NCI-H146 treated with DMSO at 0.1 percent for 48 hours (cell line): ENCODE measurements around the gene ZNF789.
A peak's percentile ranks its signal among the peaks of the same experiment; 100 is the strongest.
"Not testable (repeated sequence)": the region's sequence is repeated elsewhere in the genome, so short reads cannot be mapped to it uniquely, and the experiment has no call there.

Source experiments
- DNase-seq: peaks from one replicate; lab custom pipeline; 2025; ENCODE audit not compliant: unreplicated experiment; lab: John Stamatoyannopoulos, UW

ZNF789 gene

DNA sequence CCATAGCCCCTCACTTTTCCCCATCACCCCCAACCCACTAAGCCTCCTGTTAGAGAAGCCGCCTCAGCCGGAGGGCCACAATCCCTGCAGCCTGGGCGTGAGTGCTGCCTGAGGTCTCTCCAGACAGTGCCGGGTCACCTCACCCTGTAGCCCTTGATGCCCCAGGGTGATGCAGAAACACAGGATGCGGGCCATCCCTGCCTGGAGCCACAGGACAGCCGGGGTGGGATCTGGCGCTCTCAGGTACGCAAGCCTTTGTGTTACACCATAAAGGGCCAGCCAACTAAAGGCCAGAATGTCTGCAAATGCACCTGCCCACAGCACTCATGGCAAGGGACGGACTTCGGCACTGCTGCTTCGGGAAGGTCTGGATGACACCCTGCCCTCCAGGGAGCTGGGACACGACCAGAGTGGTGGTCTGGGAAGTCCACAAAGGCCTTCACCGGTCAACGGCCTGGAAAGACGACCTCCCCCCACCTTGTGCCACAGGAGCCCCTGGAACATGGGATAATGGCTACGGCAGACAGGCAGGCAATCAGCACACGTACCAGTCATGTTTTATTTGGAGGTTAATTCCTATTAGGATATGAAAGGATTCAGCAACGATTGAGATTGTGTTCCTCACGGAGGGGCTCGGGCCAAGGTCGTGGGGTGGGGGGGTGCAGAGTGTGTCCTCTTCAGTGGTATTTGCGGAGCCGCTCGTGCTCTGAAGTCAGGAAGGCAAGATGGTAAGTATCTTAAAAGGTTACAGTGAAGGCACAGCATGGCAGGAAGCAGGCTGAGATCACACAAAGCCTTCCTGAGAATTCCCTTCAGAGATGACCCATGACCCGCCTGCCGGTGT is 14.8 kb upstream of the ZNF789 start:
- no peak for DNase-seq

DNA sequence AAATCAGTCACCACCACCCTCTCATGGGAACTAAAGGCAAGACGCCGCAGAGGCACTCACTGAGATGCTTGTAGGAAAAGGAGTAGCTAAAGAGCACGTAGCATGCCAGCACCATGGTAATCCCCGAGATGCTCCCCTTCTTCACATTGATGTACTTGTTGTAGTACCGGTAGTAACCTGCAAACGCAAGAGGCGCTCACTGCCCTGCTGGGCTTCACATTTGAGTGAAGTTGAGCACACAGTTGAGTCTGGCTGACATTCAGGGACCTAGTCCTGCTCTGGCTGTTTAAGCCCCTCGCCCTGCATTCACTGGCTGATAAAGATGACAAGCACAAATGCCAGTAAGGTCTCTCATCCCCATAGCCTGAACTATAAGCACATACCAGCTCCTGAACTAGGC is 13.6 kb upstream of the ZNF789 start:
- no peak for DNase-seq

GRCh38 chr7:99460651-99461050 is 12.0 kb upstream of the ZNF789 start:
- no peak for DNase-seq

DNA sequence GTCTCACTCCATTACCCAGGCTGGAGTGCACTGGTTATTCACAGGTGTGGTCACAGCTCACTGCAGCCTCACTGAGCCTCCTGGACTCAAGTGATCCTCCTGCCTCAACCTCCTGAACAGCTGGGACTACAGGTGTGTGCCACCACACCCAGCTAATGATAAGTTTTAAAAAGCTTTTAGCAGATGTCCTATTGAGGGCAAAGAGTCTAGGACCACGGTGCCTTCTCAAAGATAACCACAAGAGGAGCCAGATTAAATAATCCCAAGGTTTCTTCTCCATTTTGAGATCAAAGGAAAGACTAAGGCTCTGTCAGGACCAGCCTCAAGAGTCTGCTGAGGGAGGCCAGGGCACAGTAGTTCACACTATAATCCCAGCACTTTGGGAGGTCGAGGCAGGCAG is 11.5 kb upstream of the ZNF789 start:
- no peak for DNase-seq

GRCh38 chr7:99465421-99465768 is 7.3 kb upstream of the ZNF789 start:
- no peak for DNase-seq

DNA sequence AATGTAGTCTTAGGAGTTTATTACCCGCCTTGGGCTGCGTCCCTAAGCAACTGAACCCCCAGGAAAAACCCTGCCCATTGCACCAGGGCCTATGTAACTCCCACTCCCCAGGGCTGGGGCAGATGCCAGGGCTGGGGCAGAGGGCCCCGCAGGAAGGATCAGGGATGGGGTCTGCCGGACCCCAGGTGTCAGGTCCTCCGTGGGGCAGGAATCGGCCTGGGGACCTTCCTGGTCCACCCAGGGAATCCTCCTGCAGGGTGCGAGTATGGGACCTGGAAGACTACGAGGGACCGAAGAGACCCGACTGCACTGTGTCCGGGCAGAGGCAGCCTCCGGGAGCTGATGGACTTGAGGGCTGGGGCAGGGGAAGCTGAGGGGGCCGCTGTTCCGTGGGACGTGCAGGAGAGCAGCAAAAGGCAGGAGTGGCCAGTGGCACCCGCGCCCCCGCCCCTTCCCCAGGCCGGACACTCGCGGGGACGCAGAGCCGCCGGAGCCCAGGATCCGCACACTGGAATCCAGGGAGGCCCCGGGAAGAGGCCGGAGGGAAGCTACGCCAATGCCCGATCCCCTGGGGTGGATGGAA is 4.3 kb upstream of the ZNF789 start:
- no peak for DNase-seq

DNA sequence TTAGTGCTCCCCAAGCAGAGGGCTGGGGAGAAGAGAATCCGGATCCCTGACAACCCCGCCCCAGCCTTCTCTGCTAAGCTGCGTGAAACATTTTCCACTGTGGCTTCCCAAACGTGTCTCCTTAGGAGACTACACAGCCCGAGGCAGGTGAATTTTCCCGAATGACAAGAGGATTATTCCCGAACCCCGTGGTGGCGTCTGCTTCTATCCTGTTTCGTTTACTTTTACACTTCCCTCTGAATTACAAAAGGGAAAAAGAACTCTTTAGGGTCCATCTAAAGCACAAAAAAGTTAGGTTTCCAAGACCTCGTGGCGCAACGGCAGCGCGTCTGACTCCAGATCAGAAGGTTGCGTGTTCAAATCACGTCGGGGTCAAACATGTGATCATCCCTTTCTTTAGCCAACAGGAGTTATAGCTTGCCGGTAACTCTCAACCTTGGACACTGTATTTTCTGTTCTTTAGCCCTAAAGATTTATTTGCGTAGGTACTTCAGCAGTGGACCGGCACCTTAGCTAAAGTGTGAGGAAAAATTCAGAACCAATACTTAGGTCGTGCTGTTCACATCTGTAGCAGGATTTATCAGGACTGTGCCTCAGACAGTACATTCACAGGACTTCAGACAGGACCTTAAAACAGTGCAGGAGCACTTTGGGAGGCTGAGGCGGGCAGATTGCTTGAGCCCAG is 3.2 kb upstream of the ZNF789 start:
- no peak for DNase-seq

GRCh38 chr7:99473315-99473596 is 566 bp downstream of the ZNF789 start:
- DNase-seq, result no peak

DNA sequence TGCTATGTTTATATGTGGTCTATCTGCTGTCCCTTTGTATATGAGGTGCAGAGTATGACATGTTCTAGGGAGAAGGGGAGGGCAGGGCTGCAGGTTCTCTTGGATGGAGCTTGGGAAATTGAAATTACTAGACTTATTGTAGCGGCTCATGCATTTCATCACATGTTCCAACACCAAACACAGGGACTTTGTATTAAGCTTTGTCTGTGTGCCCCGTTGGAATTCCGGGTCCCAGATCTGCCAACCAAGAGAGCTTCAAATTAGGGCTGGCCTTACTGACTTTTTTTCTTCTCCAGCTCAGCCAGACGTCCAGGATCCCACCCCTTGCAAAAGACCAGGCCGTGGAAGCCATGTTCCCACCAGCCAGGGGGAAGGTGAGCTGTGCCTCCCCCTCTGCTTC is 3.4 kb downstream of the ZNF789 start:
- no peak for DNase-seq

DNA sequence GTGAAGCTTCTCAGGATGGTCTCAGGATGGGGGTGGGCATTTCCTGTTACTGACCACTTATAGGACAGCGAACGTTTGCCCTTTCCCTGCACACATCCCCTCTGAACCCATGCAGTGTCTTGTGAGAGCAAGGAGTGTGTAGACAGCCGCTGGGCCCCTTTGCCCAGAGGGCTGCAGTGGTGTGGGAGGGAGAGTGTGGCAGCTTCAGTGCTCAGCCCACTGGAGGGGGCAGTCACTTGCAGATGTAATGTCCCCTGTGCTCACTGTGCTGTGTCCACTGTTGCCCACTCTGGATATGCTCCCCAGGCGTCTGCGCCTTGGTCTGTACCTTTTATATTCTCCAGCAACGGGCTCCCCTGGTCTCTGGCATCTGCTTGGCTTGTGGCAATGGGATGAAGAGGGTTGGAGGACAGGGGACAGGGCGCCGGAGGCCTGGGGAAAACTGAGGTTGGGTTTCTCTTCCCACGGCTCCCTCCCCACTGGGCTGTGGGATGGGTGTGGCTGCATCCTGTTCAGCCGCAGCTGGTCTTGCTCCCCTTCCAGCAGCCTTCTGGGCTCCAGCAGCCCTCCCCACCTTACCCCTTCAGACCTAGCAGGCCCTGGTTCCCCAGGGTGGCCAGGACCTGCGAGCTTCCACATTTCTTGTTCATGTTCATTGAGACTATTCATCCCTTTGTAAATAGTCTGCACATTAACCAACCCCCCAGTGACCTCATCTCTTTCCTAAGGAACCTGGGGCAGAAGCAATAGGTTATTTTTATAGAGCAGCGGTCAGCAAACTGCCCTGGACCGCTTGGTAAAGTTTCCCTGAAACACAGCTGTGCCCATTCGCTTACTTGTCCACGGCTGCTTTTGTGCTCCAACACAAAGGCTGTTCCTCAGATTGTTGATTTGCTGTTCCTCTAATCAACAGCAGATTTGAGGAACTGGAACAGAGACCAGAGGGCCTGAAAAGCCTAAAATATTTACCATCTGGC is 6.1 kb downstream of the ZNF789 start:
- DNase-seq, result no peak

DNA sequence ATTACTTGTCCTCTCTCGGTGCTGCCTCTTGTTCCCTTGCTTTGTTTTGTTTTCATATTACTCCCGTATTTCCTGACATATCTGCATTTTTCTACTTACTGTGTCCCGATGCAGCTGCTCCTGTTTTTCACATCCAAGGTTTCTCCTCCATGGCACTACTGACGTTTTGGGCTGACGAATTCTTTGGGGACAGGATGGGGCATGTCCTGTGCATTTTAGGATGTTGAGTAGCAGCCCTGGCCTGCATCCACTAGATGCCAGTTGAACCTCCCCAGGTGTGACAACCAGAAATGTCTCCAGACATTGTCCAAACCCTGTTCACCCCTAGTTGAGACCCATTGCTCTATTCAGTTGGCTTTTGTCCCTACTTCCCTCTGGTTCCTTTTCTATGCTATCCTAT is 12.4 kb downstream of the ZNF789 start:
- no peak for DNase-seq

DNA sequence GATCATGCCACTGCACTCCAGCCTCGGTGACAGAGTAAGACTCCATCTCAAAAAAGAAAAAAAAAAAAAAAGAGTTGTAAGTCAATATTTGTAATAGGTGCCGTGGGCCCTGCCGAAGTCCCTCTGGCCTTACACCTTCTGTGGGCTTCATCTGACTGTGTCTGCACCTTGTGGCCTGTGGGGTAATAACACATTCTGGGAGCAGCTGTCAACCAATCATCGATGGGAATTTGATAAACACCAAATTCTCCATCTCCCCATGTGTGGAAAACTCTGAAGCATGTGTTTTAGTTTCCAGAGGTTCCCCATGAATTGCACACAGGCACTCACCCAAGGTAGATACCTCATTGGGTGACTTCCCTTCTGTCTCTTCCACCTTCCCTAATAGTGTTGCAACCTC is 16.5 kb downstream of the ZNF789 start:
- DNase-seq, result no peak

- DNase-seq, result no peak
Measured at GRCh38 chr7:99490878-99491277, 18.2 kb downstream of the ZNF789 start.

DNA sequence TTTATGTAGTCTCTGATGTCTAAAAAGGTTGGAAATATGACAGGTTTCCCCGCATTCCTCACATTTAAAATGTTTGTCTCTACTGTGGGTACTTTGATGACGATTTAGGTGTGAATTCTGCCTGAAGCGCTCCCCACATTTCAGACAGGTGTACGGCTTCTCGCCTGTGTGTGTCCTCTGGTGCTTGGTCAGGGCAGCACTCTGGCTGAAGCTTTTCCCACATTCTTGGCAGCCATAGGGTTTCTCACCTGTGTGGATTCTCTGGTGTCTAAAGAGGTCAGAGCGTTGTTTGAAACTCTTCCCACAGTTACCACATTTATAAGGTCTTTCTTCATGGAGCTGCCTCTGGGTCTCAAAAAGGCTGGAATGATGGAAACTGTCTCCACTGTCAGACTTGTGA is 21.1 kb downstream of the ZNF789 start:
- no peak for DNase-seq

- DNase-seq, result no peak
Measured at GRCh38 chr7:99497766-99498545, 25.3 kb downstream of the ZNF789 start.

GRCh38 chr7:99498546-99498944 is 25.9 kb downstream of the ZNF789 start:
- no peak for DNase-seq

- no peak for DNase-seq
Measured at GRCh38 chr7:99499371-99499720, 26.7 kb downstream of the ZNF789 start.

DNA sequence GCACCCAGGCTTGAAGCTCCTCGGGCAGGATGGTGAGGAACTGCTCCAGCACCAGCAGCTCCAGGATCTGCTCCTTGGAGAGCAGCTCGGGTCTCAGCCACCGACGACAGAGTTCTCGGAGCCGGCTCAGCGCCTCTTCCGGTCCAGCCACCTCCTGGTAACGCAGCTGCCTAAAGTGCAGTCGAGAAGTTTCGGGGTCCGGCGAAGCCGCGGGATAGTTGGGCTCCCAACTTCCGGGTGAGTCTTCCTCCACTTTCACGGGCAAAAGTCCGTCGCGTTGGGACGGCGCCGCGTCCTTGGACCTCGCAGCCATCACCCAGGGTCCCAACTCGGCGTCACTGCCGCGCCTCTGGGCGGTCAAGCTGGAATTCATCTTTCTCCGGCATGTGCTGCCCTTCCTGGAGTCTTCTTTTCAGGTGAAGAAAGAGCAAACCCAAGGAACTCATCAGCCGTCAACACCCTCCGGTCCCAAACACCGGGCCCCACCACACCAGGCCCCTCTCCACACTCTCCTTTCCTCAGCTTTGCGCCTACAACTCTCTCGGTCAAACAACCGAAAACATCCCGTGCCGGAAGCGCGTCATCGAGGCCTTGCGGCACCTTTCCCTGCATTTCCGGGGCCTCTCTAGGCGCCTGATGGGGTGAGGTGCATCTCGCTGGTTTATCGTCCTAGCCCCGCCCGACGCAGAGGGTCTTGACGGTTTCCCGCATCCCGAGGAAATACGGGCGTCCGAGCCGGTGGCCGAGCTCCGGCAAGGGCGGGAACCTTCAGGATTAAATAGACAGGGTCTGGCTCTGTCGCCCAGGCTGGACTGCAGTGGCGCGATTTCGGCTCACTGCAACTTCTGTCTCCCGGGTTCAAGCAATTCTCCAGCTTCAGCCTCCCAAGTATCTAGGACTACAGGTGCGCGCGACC is 27.3 kb downstream of the ZNF789 start, which contains the start of gene ZNF394:
Gene ZNF394 (minus strand): TSS at position 561 of the 916 bp plus-strand sequence. CDS start 188 bp downstream, at position 373.
- DNase-seq, result peak; percentile 79

DNA sequence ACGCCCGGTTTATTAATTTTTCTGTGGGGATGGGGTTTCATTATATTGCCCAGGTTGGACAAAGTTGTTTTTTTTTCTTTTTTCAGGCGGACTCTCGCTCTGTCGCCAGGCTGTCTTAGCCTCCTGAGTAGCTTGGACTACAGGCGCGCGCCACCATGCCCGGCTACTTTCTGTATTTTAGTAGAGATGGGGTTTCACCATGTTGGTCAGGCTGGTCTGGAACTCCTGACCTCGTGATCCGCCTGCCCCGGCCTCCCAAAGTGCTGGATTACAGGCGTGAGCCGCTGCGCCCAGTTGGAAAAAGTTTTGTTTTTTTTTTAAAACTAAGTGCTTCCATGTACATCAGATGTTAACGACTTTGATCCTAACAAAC is 27.9 kb downstream of the ZNF789 start:
- DNase-seq, result no peak

GRCh38 chr7:99501236-99501635 is 28.5 kb downstream of the ZNF789 start:
- DNase-seq, result not testable (repeated sequence)
